SIG-M5 treated with dmso at 0.1 percent for 504 hours (cell line): ENCODE data around the gene SLC3A2.

Experiments used
- DNase-seq: peaks from one replicate; lab custom pipeline; 2025; ENCODE audit not compliant: unreplicated experiment; lab: John Stamatoyannopoulos, UW

Gene SLC3A2

DNA sequence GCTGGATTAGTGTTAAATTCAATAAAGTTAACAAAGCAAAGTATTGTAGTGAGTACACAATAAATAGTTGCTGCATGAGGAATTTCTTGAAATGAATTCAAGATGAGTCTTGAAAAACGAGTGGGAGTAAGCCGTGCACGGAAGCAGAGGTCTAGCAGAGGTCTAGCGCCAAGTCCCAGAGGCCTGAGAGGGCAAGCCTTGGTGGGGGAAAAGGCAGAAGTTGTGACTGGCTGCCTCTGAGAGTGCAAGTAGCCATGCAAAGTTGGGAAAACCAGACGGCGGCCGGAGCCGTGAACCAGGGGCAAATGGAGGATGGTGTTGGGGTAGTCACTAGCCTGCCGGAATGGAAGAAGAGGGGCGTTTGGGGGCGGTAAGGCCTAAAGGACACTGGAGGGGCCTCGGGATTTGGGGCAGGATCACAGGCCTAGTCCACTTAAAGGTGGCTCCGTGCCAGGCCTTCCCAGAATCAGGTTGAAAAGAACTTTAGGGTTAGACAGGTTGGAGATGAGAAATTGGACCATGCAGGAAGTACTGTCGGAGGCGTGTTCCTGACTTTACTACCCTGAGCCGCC, 379 bp upstream of the SLC3A2 start:
- DNase-seq = peak; percentile 52

DNA sequence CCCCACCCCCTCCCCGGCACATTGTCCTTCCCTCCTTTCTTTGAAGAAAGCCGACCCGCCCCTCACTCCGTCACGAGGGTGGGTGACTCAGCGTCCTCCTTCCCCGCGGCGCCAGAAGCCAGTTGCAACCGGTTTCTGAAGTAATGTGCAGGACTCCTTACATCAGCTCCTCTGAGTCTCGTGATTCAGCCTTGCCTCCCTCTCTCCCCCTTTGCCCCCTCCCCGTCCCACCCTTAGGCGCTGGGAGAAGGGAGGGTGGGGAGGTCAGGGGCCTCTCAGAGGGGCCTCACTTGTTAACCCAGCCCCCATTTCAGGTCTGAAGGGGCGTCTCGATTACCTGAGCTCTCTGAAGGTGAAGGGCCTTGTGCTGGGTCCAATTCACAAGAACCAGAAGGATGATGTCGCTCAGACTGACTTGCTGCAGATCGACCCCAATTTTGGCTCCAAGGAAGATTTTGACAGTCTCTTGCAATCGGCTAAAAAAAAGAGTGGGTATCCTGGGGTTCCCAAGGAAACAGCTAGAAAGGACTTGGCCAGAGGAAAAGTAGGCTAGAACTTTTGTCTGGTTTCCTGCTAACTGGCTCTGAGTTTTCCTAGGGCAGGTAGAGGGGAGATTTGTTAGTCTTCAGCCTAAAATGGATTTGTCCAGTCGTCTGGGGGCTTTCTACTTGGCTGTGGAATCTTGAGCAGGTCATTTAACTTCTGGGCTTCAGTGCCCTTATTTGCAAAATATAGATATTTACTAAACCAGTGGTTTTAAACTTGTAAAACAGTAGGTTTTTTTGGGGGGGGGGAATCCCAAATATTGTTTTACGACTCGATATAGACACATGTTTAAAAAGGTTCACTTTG, 1.1 kb downstream of the SLC3A2 start:
- DNase-seq = peak; percentile 97

DNA sequence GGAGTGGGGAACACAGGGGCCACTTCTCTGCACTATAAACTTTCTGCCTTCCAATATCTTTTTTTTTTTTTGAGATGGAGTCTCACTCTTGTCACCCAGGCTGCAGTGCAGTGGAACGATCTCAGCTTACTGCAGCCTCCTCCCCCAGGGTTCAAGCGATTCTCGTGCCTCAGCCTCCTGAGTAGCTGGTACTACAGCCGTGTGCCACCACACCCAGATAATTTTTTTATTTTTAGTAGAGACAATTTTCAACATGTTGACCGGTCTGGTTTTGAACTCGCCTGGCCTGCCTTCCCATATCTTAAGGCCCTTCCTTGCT, 1.7 kb downstream of the SLC3A2 start:
- DNase-seq = no peak

DNA sequence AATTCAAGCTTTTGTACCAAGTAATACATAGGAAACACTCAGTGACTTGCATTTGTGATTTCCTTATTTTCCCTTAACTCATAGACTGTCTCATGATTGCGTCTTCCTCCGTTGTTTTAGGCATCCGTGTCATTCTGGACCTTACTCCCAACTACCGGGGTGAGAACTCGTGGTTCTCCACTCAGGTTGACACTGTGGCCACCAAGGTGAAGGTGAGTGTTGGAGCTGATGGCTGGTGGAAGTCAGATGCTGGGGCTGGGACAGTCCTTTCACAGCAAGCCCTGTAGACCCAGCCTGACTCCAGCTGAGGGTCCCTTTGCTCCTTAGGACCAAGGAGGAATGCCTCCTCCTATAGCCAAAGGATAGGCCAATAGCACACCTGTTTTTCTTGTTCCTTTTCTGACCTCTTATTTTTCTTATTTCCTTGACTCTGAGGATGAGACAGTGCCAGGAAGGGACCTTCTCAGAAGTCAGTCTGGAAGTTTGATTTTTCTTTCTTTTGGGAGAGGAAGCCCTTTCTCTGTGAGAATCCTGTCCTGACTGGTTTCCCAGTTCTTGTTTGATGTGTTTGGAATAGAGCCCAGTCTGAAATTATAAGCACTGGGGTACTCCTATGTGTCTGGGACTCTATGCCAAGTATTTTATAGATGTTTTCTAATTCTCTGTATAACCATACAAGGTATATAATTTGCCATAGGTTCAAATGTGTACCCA, 2.2 kb downstream of the SLC3A2 start:
- DNase-seq = peak; percentile 14

DNA sequence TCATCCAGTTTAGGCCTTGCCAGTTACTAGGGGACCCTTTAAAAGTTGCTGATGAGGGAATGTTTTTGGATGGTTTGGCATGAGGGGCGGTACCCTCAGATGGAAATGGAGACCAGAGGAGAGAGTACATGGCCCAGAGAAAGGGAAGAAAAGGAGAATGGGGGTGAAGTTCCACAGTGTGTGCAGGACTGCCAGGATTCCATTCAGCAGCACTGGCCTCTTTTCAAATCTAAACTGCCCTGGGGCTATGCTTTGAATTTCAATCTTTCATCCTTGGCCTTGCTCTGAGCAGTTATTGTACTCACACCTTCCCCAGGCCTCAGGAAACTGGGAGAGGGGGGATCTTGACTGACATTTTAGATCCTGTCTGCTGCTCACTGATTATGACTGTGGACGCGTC, 3.0 kb downstream of the SLC3A2 start:
- no peak for DNase-seq

DNA sequence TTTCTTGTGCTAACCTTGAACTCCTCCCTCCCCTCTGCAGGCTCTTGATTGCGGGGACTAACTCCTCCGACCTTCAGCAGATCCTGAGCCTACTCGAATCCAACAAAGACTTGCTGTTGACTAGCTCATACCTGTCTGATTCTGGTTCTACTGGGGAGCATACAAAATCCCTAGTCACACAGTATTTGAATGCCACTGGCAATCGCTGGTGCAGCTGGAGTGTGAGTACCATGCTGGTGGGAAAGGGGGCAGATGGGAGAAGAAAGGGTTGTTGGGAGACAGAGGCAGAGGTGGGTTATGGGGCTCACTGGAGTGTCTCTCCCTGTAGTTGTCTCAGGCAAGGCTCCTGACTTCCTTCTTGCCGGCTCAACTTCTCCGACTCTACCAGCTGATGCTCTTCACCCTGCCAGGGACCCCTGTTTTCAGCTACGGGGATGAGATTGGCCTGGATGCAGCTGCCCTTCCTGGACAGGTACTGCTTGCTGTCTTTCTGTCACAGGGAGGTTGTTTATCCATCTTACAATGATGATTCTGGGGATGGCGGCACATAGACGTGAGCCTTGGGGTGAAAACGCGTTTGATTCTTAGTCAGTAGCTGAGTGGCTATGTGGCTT, 4.5 kb downstream of the SLC3A2 start:
- no peak for DNase-seq

DNA sequence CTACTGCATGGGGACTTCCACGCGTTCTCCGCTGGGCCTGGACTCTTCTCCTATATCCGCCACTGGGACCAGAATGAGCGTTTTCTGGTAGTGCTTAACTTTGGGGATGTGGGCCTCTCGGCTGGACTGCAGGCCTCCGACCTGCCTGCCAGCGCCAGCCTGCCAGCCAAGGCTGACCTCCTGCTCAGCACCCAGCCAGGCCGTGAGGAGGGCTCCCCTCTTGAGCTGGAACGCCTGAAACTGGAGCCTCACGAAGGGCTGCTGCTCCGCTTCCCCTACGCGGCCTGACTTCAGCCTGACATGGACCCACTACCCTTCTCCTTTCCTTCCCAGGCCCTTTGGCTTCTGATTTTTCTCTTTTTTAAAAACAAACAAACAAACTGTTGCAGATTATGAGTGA, 7.7 kb downstream of the SLC3A2 start:
- DNase-seq = no peak

DNA sequence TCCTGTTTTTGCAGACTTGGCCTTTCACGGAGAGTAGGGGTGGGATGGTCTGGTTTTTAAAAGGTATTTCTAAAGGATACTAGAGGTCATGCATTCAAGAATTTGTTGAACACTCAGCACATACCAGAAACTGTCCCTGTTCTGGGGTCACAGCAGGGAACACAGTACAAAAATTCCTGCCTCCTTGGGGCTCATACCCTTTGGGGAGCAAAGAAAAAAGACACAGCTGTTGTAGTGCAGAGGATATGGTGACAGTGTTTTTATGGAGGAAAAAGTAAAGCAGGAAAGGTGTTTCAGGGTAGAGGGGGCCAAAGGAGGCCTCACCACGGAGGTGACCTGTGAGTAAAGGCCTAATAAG, 8.4 kb downstream of the SLC3A2 start:
- DNase-seq = no peak

DNA sequence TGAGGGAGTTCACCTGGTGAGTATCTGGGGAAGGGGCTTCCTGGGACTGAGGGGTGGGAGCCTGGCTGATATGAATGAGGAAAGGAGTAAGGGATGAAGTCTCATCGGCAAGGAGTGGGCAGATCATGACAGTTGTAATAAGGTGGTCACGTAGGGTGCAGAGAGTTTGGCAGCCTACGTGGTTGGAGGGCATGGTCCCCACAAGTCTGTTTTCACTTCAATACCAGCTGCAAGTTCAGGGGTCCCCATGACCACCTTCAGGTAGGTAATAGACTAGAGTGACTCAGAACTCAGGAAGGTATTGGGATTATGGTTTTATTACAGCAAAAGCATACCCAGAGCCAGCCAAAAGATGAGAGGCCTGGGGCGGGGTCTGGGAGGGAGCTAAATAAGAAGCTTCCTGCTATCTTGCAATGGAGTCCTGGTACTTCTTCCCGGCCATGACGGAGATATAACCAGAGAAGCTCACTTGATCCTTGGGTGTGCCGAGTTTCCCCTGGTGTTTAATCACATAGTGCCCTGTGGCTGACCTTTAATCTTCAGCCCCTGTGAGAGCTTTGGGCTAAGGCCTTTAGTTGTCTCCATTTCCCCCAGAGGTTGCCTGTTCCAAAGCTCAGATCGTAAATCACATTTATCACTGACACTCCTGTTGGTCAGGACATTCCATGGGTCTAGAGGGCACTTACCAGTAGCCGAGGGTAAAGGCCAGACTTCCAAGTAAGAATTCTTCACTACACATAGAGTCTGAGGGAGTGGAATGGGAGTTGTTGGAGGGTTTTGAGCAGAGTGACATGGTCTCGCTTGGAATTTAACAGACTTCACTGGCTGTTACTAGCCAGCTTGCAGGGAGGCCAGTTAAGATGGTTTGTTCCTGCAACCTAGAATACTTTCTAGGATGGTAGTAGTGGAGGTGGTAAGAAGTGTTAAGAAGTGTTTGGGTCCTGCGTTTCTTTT, 9.1 kb downstream of the SLC3A2 start:
- DNase-seq = no peak

DNA sequence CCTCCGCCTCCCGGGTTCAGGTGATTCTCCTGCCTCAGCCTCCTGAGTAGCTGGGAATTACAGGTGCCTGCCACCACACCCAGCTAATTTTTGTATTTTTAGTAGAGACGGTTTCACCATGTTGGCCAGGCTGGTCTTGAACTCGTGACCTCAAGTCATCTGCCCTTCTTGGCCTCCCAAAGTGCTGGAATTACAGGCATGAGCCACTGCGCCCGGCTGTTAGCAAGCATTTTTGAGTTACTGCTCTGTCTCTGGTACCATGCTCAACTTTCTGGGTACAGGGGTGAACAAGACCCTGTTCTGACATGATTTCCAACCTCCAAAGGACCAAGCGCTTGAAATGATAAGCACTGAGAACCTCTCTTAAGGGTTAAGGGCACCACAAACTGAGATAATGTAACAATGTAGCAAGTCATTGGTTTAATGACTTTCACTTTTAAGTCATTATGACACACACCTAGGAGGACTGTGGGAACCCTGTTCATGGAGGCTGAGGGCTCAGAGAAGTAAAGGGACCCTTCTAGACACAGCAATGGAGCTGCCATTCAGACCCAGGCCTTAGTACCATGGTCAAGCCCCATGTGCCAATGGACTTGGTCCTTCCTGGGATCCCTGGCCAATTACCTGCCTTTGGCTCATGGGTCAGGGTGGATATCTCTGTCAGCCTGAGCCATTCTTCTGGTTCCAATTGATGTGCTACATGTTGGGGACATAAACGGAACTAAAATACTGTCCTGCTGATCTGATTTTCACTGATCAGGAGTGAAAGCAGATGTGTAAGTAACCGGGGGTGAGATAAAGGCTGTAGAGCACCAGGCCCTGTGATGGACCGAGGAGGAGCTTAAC, 11.6 kb downstream of the SLC3A2 start:
- no peak for DNase-seq

DNA sequence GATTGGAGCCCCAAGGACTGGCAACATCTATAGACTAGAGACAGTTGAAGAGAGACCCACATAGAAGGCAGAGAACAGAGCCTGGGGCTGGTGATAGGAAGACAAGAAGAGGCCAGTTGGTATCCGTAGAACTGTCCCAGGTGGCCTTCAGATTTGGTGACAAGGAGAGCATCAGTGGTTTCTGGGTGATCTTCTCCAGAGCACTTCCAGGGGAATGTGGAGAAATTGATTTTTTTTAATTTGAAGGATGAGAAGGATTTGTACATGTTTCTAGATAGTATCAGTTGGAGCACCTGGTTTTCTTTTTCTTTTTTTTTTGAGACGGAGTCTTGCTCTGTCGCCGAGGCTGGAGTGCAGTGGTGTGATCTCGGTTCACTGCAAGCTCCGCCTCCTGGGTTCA, 14.8 kb downstream of the SLC3A2 start:
- DNase-seq = no peak

DNA sequence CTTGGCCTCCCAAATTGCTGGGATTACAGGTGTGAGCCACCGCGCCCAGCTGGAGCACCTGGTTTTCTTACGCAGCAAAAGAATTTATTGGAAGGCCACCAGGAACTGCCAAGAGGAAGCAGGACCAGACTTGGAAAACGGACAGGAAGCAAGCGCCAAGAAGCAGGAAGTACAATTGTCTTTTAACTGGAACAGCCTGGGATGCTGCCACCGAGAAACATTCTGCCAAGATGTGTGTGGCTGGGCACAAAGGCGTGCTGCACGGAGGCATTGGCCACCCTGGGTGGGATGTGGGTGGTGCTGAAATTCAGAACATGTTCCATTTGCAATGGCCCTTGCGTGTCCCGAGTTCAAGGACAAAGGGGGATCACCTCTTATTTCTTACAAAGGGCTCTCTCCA, 15.4 kb downstream of the SLC3A2 start:
- DNase-seq = no peak

DNA sequence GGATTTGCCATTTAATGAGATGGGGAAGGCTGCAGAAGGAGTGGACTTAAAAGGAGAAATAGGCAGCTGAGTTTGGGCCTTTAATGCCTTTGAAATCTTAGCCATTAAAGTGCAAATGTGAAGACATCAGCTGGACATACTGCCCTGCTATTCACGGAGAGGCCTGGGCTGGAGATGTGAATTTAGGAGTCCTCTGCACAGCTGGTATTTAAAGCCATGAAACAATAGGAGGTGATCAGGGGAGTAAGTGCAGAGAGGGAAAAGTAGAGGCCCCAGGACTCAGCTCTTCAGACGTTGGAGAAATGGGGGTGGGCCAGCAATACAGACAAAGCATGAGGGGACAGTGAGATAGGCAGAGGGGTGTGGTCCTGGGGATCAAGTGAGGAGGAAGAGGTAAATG, 16.6 kb downstream of the SLC3A2 start:
- DNase-seq = no peak

DNA sequence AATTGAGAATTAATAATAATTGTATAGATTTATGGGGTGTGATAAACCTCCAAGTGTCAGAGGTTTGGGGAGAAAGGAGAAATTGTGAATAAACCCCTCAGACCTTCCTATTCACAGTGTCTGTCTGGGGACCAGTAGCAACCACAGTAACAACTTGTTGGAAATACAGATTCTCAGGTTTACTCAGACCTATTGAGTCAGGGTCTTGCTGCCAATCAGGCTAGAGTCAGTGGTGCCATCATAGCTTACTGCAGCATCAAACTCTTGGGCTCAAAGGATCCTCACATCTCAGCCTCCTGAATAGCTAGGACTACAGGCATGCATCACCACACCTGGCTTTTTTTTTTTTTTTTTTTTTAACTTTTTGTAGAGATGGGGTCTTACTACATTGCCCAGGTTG, 17.3 kb downstream of the SLC3A2 start:
- no peak for DNase-seq

DNA sequence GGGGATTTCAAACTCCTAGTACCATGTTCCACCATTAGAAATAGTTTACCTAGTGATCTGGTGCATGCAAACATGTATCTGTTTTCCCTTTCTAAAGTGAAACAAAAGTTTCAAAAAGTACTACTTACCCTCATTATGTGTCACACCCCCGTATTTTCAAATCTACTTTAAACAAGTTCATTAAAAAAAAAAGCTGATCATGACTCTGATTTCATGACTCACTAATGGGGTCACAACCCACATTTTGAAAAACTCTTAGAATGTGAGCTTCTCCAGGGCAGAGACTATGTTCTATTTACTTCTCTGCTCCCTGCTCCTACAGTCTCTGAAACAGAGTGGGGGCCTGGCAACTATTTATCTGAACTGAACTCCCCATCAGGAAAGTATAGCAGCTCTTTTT, 22.2 kb downstream of the SLC3A2 start:
- DNase-seq = no peak

DNA sequence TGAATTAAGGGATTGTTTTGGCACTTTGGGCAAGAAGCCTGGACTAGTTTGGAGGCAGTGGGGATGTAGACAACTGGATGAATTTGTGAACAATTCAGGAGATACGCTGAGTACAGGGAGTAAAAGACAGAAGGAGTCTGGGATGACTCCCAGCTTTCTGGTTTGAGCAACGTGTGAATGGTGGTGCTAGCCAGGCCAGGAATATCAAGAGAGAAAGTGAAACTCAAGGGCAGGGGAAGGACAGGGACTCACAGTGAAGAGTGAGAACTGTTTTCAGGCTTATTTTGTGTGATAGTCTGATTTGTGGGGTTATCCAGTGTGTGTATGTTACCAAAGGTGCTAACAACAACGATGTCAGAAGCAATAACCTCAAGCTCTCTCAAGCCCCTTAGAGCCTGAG, 24.6 kb downstream of the SLC3A2 start:
- no peak for DNase-seq

DNA sequence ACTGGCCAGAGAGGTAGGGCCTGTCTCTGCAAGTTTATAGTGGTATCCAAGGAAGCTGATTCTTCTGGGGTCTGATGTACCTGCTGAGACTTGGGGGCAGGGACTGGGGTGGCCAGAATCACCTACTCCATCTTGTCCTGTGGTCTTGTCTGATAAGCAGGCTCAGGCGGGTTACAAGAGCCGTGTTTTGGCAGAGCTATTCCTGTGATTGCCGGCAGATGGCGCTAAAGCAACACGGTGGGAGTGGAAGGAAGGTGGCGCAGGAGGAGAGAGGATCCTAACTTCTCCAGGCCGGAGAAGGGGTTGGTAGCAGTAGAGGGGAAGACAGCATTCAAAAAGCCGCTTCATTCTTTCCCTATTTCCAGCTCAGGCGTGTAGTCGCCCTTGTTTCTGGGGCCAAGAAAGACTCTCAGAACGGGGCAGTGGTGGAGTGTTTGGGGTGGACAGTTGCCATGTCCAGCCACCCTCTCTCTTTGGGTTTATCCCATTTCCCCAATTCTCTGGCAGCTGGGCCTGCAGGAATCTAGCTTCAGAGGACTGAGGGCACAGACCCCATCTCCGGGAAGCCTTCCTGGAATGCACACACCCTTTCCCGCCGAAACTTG, 25.3 kb downstream of the SLC3A2 start:
- DNase-seq = peak; percentile 66

DNA sequence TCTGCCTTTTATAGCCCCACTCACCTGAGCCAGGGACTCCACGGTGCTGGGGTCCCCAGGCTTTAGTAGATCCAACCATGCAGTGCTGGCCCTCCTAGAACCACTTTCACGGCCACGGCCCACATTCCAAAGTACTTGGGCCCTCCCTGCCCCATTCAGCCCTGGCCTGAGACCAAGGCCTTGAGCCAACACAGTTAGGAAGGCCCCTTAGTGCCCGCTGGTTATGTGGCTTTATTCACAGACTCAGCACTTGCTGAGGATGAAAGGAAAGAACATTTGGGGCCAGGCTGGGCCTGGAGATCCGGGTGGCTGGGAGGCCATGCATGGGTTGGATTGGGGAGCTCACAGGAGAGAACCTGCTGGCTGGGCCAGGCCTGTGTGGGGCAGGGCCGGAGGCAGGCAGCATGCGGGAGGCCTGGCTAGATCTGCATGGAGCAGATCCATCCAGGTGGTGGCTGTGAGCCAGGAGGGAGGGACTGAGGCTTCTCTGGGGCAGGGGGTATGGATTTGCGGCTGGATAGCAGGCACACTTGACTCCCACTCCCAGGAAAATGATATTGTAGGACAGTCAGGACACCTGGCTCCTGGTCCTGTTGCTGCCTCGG, 27.9 kb downstream of the SLC3A2 start:
- no peak for DNase-seq
